NAMALWA (cell line): ENCODE measurements around the gene TRIM9.
"Not testable (repeated sequence)": the region's sequence is repeated elsewhere in the genome, so short reads cannot be mapped to it uniquely, and the experiment has no call there.

ENCODE experiments used
- DNase-seq: peaks from one replicate; pipeline ENCODE4 v3.0.0-alpha.2; 2015; ENCODE audit warnings: low spot score

Gene TRIM9

DNA sequence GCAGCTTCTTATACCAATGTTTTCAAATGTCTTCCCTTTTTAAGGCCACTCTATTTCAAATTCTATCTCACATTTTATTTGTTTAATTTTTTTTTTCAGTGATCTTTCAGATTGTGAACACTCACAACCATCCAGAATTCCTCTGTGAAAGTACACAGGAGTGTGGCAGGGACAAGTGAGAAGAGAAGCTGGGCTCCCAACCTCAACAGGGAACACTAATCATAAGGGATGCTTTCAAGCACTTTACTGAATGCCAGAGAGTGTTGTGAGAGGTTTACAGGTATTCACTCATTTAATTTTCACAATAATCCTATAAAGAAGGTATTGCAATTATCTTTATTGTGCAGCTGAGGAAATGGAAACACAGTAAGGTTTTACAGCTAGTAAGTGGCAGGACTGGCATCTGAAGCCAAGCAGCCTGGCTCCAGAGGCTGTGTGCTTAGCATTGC is 90.5 kb downstream of the TRIM9 start:
- DNase-seq = no peak

DNA sequence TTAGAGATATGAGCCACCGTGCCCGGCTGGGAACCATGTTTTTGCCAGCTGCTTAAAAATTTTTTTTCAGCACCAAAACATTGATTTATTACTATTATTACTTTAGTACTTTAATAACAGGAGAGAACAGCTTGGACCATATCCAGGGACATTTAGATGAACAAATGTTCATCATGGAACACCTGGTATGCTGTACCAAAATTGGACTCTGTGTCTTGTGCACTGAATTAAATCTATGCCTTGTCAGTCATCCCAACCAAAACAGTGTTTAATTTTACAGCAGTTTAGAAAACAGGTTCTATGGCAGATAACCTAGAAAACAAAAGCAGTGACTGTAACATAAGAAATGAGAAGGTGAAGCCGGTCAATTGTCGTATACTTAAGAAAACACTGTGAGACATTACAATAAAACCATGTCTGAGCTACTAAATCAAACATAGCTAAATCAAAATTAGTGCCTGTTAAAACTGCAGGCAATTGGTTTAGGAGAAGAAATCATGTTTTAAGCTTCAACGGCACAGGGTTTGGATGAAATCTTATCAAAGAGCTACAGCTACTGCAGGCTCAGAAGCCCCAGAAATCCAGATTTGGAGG is 92.4 kb downstream of the TRIM9 start:
- DNase-seq = no peak

DNA sequence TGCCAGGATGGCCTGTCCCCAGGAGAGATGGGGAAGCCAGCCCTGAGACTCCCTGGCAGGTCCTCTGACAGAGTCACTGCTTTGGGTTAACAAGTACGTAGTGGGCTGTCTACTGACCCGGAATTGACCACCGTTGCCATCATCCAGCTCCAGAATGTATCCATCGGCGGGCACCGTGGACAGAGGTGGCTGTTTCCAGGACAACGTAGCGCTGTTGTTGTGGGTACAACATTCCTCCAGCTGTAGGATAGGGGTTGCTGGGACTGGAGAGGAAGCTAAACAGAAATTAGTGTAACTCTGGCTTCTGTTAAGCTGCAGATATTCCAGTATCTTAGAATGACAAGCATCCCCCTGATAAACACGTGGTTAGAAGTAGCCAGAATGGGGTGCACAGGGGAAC is 94.3 kb downstream of the TRIM9 start:
- no peak for DNase-seq

DNA sequence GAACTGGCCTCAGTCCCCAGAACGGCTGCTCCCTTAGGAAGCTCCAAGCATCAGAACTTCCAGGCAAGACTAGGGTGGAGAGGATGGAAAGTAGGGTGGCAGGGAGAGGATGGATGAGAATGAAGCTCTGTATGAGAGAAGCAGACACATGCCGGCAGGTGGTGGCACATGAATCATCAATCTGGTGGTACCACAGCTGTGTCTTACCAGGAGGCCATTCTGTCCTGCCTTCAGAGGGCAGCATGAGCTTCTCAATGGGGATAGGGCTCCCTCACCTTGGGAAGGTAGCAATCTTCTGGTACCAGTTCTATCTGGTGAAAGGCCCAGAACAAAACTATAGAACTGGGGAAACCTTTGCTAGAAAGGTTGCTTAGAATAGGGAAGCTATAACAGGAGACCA is 95.2 kb downstream of the TRIM9 start:
- DNase-seq = no peak

DNA sequence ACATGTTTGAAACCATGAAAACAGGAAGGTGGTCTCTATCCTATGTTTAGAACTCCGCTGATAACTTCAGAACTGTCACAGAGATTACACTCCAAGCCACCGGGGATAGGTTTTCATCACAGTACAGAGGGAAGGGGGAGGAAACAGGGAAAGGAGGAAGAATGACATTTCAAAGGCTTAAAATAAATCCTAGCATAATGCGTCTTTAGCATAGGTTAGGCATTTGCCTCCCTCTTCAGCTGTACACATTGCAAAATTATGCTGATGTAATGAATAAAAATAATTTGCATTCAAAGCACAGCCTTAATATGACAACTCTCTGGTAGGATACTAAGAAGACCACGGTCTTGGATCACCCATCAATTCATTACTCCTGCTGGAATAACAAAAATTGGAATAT is 96.3 kb downstream of the TRIM9 start:
- no peak for DNase-seq

DNA sequence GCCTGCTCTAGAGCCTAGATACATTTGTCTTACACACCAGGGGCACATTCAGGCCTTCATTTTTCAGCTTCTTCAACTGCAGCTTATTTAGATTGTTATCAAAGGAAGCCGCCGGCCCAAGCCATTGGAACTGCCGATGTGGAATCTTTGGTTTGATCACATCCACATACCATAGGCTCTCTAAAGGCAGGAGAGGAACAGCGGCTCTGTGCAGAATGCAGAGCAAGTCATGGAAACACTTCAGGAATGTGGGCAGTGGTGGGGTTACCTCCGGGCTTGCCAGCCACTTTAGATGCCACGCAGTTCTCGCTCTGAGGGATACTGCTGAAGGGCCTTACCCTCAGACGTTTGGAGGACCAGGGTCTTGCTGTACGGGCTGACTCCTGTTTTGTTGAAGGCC is 97.2 kb downstream of the TRIM9 start:
- no peak for DNase-seq

DNA sequence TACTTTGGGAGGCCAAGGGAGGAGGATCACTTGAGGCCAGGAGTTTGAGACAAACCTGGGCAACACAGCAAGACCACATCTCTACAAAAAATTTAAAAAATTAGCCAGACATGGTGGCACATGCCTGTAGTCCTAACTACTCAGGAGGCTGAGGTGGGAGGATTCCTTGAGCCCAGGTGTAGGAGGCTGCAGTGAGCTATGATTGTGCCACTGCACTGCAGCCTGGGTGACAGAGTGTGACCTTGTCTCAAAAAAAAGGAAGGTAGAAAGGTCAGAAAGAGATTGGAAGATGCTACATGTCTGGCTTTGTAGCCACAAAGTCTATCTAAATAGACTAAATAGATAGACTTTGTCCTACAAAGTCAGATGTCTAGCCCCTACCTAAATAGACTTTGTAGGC is 100.7 kb downstream of the TRIM9 start:
- DNase-seq = not testable (repeated sequence)

DNA sequence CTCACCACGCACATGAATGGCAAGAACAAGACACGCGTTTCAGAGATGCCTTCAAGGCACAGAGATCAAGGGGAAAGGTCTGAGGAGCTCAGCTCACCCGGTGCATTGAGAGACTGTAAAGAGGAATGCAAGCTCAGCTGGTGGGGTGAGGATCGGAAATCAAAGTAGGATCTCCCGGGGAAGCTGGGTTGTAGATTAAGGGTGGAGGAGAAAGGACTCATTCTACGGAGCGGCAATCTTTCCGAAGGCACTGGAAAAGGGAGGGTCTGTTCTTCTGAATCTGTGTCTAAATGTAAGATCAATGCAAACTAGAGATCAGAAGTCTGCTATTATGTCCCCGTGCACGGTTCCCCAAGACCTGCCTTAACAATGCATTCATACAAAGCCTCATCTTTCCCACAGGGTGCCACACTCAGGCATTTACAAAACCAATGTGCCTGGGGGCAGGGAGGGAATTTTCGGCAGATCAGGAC is 109.0 kb downstream of the TRIM9 start:
- DNase-seq = no peak

DNA sequence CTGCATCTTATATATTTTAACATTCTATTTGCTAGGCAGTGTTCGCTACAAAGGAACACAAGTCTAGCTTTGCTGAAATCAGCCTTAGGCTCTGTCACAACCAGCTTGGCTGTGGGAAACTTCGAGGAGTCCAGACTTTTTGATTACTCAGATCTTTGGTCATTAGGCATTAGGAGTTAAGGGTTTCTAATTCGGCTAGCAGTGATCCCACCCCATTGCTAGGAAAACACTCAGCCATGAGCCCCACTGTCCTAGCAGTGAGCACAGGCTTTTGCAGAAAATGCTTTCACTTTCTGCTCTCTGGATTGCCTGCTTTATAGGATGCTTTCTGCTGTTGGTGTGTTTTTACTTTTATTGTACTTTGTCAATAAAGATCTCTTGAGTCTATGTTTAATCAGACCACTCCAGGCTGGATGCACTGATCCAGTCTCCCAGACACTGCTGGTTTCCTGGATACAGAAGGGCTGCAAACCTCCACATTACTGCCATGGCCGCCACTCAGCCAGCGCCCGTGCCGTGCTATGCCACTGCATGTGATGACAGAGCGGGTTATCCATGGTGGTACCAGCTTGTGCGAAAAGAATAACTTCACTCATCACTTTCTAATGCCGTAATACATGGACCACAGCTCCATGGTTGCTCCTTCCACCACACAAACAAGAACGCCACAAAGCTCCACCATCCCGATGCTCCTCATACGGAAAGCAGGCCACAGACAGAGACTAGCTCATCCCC is 109.6 kb downstream of the TRIM9 start:
- no peak for DNase-seq

DNA sequence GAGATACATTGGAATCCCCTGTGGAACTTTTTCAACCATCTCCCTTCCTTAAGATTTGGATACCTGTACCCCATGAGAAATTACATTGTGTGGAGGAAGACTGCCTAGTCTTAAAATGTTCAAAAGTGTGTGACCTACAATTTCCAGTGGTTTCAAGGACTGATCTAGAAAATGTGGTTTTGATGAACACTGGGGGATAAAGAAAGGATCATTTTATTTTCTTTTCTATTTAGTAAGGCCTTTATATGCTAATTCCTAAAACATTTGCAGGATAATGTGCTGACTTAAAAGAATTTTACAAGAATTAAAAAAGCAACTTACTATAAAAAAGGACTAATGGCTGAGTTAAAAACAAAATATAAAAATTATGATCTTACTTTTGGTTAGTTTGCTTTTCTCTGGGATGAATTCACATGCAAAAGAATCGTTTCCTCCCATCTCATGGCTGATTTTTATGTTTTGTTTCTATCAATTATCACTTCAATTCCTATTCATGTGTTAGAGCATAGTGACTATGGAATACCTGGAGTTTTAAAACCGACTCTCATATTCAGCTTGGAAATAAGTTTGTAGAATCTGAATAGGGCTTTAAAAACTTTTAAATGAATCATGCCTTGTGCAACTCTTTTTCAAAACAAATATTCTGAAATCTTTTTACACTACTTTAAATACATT is 110.7 kb downstream of the TRIM9 start:
- DNase-seq = no peak

DNA sequence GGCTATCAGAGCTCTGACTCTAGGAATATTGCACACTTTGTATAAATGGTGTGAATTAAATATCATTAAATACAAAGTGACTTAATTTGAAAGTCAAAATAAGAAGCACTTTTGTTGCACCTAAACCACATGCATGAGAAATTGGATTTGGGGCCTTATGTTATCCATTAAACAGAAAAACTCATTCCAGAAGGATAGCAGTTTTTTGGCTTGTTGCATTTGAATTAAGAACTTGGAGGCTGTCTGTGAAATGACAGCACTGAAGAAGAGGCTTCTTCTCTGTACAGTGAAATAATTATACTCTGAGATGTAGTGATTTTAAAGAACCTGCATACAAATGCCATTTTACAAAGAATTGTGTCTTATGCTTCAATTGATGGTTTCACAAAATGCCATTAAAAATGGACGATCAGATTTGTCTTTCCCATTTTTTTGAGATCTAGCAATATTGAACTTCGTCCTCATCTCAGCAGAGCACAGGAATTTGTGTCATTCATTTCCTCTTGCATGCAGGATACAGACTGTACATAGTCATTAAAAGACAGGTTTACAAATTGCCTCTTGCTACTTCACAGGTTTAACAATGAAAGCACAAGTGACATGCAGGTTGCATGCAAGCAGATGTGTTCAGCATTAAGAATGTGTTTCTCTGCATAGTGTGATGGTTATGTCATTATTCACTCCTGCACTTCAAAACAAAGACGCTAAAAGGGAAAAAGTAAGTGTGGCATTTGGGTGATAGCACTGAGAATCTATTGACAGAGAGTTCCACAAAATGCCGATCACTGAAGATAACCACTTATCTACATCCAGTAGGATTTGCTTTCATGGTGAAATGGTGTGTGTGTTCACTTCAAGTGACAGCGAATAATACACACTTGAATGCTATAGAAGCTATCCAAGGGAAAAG is 114.7 kb downstream of the TRIM9 start:
- no peak for DNase-seq

DNA sequence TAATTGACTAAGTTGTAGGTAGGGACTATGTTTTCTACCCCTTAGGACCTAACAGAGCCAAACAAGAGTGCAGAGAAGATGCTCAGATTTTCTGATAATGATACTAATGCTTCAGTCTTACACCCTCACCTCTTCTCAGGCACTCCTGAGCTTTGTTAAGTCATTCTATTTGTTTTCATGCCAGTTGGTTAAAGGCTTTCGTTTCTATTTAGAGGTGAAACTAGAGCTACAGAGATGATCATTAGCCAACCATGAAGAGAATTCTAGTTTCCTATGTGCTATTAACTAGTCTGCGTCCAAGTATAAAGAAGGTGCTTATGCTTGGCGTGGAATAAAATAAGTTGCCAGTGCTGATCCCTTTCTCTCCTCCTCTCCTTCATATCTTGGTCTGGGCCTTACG is 116.0 kb downstream of the TRIM9 start:
- DNase-seq = no peak

DNA sequence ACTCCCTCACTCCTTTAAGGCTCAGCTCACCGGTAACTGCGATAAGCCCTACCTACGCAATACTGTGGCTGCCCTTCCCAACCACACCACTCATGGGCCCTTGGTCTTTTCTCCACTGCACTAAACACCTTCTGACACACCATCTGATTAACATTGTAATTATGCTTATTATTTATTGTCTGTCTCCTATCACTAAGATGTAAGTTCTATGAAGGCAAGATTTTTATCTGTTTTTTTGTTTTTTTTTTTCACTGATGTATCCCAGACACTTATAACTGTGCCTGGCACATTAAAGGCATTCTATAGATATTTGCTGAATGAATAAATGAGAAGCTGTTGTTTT is 116.4 kb downstream of the TRIM9 start:
- no peak for DNase-seq

DNA sequence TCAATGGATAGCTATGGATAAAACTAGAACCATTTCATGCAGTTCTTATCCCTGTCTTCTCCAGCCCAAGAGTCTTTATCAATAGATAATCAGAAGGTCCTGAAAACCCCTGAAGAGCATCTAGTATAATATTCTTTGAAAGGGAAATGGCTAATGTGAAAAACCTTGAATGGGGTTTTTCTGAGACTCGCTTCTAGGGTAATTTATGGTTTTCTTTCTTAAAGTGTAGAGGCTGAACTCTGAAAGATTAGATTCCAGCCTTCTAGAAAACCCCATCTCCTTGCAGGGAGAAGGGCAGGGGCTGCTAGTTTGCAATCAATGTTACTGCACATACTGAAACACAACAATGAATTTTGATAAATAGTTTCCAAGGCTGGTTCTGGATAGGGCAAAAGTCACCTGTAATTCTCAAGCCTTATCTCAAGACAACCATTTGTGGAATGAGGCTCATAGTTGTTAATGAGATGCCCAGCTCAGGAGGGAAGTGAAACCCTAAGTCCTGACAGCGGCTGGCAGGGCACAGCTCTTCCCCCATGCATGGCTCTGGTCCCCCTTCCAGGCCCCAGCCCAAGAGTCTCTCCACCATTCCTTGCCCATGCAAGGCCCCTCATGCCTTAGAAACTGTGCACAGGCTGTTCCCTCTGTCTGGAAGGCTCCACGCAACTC is 116.9 kb downstream of the TRIM9 start:
- DNase-seq = peak; percentile 19

DNA sequence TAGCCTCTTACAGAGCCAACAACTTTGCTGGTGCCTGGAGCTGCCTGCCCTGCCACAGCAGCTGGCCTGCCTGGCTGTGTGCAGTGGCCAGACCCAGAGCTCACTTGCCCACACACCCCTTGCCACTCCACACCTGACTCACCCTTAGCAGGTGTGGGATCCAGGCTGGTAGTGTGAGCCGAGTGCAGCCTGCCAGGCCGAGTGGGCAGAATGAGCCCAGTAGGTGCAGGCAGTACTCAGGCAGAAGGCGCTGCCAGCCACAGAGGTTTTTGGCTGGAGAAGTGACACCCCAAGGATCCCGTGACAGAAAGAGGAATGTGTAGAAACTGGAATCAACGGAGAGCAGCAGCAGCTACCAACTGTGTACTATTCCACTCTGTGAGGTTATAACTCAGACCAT is 120.8 kb downstream of the TRIM9 start:
- no peak for DNase-seq

DNA sequence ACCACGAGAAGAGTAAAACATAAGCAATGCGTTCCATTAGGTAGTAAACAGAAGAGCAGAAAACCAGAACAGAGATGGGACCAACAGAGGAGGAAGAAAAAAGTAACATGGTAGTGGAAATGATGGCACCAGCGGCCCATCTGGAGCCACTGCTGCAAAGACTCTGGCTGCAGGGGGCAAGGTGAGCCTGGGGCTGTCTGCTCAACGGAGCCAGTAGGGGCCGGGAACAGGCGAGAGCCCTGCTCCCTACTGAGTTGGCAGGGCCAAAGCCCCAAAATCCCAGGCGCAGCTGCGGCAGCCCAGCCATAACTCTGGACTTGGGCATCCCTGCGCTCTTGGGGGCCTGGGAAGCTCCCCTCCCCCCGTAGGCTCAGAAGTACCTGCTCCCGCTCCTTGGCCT is 122.2 kb downstream of the TRIM9 start:
- DNase-seq = no peak

DNA sequence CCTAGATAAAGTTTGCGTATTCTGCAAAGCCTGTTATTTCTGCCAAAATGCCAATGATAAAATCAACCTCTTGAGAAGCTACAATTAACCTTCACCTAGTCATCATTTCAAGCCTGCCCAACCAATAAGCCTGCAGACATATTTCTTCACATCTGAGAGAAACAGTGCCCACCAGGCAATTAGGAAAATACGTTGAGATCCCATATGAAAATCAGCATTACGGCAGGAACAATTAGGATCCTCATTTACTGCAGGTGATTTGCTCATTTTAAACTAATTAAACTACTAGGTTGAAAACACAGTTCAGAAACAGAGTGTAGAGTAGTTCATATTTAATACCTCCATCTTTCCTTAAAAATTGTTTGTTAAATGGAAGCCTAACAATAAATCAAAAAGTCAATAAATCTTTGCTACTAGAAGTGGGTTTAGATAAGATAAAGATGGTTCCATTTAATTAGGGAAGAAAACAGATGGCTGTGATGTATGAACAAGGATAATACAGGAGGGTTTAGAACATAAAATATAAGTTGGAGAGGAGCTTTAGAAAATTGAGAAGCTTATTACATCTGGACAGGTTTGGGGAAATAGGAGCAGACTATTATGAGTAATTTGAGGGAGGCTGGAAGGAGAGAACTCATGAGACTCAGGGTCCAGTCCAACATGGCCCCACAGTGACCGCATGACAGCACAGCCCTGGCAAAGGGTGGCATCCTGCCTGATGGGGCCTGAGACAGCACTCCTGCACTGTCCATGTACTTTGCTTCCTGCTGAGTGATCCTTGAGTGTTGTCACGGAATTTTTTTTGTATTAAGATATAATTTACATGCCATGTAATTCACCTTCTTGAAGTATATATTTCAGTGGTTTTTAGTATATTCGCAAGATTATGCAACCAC is 123.8 kb downstream of the TRIM9 start:
- DNase-seq = no peak

DNA sequence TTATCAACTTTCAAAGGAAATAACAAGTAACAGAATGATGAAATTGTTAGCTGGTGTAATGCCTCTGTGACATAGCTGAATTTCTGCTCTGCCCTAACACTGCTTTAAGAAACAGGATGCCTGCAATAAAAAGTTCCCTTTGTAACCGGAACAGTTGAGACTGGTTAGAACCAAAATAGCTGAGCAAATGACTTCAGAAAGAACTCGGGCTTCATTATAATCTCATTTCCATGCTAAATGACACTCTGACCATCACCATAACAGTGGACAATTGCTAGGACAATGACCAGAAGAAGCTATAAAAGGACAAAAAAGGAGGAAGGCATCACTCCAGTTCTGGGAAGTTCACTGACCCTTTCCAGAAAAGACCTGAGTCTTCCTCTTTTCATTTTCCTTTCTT is 127.1 kb downstream of the TRIM9 start:
- no peak for DNase-seq

DNA sequence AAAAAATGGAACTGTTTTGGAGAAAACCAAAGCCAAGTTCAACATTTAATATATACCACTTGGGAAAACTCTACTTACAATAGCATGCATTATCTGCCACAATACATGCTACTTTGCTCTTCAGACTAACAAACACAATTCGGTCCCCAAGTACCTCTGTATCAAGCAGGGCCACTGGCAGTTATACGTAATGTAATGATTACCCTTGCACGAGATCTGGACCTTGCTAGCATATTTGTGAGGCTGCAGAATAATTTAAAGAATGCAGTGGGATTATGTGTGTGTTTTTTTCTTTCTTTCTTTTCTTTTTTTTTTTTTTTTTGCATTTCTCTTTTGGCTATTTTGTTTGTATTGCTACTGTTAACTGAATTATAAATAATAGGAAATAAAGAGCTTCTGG is 127.8 kb downstream of the TRIM9 start:
- no peak for DNase-seq

DNA sequence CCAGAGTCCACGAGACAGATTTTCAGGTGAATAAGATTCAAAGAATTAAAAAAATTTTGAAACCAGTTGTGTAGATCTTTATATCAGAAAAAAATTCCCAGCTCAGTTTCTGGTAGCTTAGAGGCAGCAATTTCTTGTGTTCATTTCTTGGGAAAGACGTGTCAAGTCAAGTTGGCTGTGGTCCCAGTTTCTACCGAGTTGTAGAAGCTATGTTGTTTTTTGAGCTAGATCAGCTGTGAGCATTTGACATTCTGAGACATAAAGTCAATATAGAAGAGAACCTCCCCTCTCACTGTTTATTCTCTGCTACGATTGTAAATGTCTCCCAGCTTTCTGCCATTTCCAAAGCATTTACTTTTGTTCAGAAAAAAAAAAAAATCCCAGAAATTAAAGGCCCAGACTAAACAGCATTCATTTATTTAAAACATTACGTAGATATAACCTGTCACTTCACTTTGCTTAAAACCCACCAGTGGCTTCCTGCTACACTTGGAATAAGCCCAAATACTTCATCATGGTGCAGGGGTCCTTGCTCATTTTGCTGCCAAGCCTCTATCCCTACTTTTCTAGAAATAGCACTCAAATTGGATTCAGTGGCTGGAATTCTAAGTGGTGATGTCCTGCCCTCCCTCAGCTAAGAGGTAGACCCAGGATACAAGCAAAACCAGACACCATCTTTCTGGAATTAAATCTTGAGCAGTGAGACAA is 130.1 kb downstream of the TRIM9 start:
- DNase-seq = no peak
